HepG2 (cell line): ENCODE results near the gene SYNJ2. TPM values are rescaled to one million over a fixed set of nuclear protein-coding genes. Genes with fewer than 3 reads are reported as not detected.

ENCODE experiments used
- AKAP8 ChIP-seq: sonication (generic); formaldehyde crosslinking; IDR thresholded peaks from 2 replicates; pipeline ENCODE4 v1.5.1; 2020; ENCODE audit warnings: mild to moderate bottlenecking, missing genetic modification reagents
- GFI1 ChIP-seq: sonication (generic); formaldehyde crosslinking; IDR thresholded peaks from 2 replicates; pipeline ENCODE4 v1.5.0; 2020; ENCODE audit warnings: missing genetic modification reagents, mild to moderate bottlenecking, borderline replicate concordance
- HOXA3 ChIP-seq: sonication (generic); formaldehyde crosslinking; IDR thresholded peaks from 2 replicates; pipeline ENCODE4 v1.5.0; 2020; ENCODE audit warnings: missing genetic modification reagents
- IKZF5 ChIP-seq: IDR thresholded peaks from 2 replicates; pipeline ENCODE4 v1.6.1; 2018; ENCODE audit warnings: missing genetic modification reagents, mild to moderate bottlenecking, missing compliant biosample characterization
- NFE2L1 ChIP-seq: sonication (generic); formaldehyde crosslinking; IDR thresholded peaks from 2 replicates; pipeline ENCODE4 v1.4.0; 2020; ENCODE audit warnings: missing genetic modification reagents, mild to moderate bottlenecking, borderline replicate concordance
- RXRA ChIP-seq: sonication (generic); formaldehyde crosslinking; IDR thresholded peaks from 2 replicates; pipeline ENCODE4 v1.5.1; 2020; ENCODE audit warnings: missing genetic modification reagents
- SALL1 ChIP-seq: sonication (generic); formaldehyde crosslinking; IDR thresholded peaks from 2 replicates; pipeline ENCODE4 v1.8.0; 2022; ENCODE audit warnings: mild to moderate bottlenecking, missing genetic modification reagents
- SAP130 ChIP-seq: IDR thresholded peaks from 2 replicates; pipeline ENCODE4 v1.6.1; 2016; ENCODE audit warnings: low read depth
- SP1 ChIP-seq, 2 experiments: fragments of 450-650 bp in 1 of 2; sonication (generic) in 1 of 2; formaldehyde crosslinking in 1 of 2; IDR thresholded peaks; 2 replicates each; pipeline versions ENCODE4 v1.4.0 to v1.6.1; 2016 to 2020; ENCODE audit warnings: missing genetic modification reagents in 1 of 2
- TBX3 ChIP-seq: fragments of 450-650 bp; IDR thresholded peaks from 2 replicates; pipeline ENCODE4 v1.6.1; 2017; ENCODE audit warnings: antibody characterized with exemption, mild to moderate bottlenecking, inconsistent platforms, borderline replicate concordance
- ZBTB38 ChIP-seq: sonication (generic); formaldehyde crosslinking; IDR thresholded peaks from 2 replicates; pipeline ENCODE4 v1.5.1; 2020; ENCODE audit warnings: mild to moderate bottlenecking, missing genetic modification reagents
- ZNF3 ChIP-seq: IDR thresholded peaks from 2 replicates; pipeline ENCODE4 v1.7.0; 2017; ENCODE audit warnings: inconsistent platforms
- ZNF556 ChIP-seq: sonication (generic); formaldehyde crosslinking; IDR thresholded peaks from 2 replicates; pipeline ENCODE4 v1.4.0; 2020; ENCODE audit warnings: mild to moderate bottlenecking, missing genetic modification reagents, borderline replicate concordance
- ZNF703 ChIP-seq: sonication (generic); formaldehyde crosslinking; IDR thresholded peaks from 2 replicates; pipeline ENCODE4 v1.5.1; 2020; ENCODE audit warnings: missing genetic modification reagents, mild to moderate bottlenecking, moderate library complexity, borderline replicate concordance
- ZNF780A ChIP-seq: sonication (generic); formaldehyde crosslinking; IDR thresholded peaks from 2 replicates; pipeline ENCODE4 v1.8.0; 2022; ENCODE audit warnings: mild to moderate bottlenecking, missing genetic modification reagents, moderate library complexity
- ZNF816 ChIP-seq: sonication (generic); formaldehyde crosslinking; IDR thresholded peaks from 2 replicates; pipeline ENCODE4 v1.8.0; 2022; ENCODE audit warnings: missing genetic modification reagents, mild to moderate bottlenecking, borderline replicate concordance
- ZSCAN25 ChIP-seq: sonication (generic); formaldehyde crosslinking; IDR thresholded peaks from 2 replicates; pipeline ENCODE4 v1.8.0; 2022; ENCODE audit warnings: mild to moderate bottlenecking, missing genetic modification reagents
- polyA plus RNA-seq, 8 experiments: library from polyadenylated mRNA; depleted of rRNA in 3 of 8; stranded (reverse) in 7 of 8; unstranded in 1 of 8; fragments of >200 nt; fragmentation: Illumina TruSeq in 4 of 8; extraction: Trizol in 4 of 8; gene quantifications; 2 replicates each; pipeline versions ENCODE4 v1.2.1 to v1.2.3, GENCODE V29; 2011 to 2016; ENCODE audit warnings: low read depth in 4 of 8, missing spikeins in 1 of 8, mixed read lengths in 1 of 8; ENCODE audit not compliant: insufficient read depth in 1 of 8
- total RNA-seq, 5 experiments: library from RNA; depleted of rRNA; stranded (reverse); fragments of >200 nt; fragmentation: Illumina TruSeq; extraction: Trizol; gene quantifications; 2 replicates each; pipeline ENCODE4 v1.2.3, GENCODE V29; 2016; ENCODE audit warnings: low read depth in 1 of 5
- TF ChIP-seq, protein P1 (sequence below): sonication (generic); formaldehyde crosslinking; IDR thresholded peaks from 2 replicates; pipeline ENCODE4 v1.5.0; 2020; ENCODE audit warnings: missing genetic modification reagents
- TF ChIP-seq, protein P2 (sequence below): sonication (generic); formaldehyde crosslinking; IDR thresholded peaks from 2 replicates; pipeline ENCODE4 v1.4.0; 2020; ENCODE audit warnings: missing genetic modification reagents, low read depth, mild to moderate bottlenecking, borderline replicate concordance
- TF ChIP-seq, protein P3 (sequence below): sonication (generic); formaldehyde crosslinking; IDR thresholded peaks from 2 replicates; pipeline ENCODE4 v1.5.0; 2020; ENCODE audit warnings: mild to moderate bottlenecking, missing genetic modification reagents
- TF ChIP-seq, protein P4 (sequence below): sonication (generic); formaldehyde crosslinking; IDR thresholded peaks from 2 replicates; pipeline ENCODE4 v1.4.0; 2020; ENCODE audit warnings: missing genetic modification reagents

SYNJ2 gene
- total and polyA plus RNA-seq, 2 of the 13 experiments (the other 11 are each of a cell fraction or from before 2014, with no cell fraction given), result 39.1 to 57.6 TPM

GRCh38 chr6:157976345-157977175, 5.1 kb upstream of the SYNJ2 start (continued):
- TF ChIP-seq IKZF5 (0 out of 2 replicates have a peak, but pooled peaks have one; percentile 13), RXRA (CRISPR knock-in tag) (0 out of 2 replicates have a peak, but pooled peaks have one; percentile 11), ZNF556 (no peak), SALL1 (peak; percentile 33; the same call in 1 of the 2 replicates), SAP130 (CRISPR knock-in tag) (0 out of 2 replicates have a peak, but pooled peaks have one; percentile 33), ZNF703 (CRISPR knock-in tag) (no peak), ZNF780A (CRISPR knock-in tag) (no peak), ZNF3 (CRISPR knock-in tag) (no peak), HOXA3 (no peak), ZSCAN25 (no peak), ZBTB38 (0 out of 2 replicates have a peak, but pooled peaks have one; percentile 11), AKAP8 (CRISPR knock-in tag) (no peak), GFI1 (CRISPR knock-in tag) (peak; percentile 93), SP1 (IDR thresholded peaks at IDR 0.05) (no peak), SP1 (CRISPR knock-in tag; IDR thresholded peaks at IDR 0.05) (no peak), ZNF816 (CRISPR knock-in tag) (no peak), NFE2L1 (peak; percentile 23; the same call in 1 of the 2 replicates), TBX3 (no peak)
- TF ChIP-seq, protein P1, sequence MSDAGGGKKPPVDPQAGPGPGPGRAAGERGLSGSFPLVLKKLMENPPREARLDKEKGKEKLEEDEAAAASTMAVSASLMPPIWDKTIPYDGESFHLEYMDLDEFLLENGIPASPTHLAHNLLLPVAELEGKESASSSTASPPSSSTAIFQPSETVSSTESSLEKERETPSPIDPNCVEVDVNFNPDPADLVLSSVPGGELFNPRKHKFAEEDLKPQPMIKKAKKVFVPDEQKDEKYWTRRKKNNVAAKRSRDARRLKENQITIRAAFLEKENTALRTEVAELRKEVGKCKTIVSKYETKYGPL (CRISPR knock-in tag), result no peak
- TF ChIP-seq, protein P2, sequence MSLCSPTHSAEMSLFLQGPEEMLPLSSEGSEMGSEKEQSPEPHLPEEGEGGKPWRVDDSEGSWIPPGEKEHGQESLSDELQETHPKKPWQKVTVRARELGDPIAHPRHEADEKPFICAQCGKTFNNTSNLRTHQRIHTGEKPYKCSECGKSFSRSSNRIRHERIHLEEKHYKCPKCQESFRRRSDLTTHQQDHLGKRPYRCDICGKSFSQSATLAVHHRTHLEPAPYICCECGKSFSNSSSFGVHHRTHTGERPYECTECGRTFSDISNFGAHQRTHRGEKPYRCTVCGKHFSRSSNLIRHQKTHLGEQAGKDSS (CRISPR knock-in tag), result 0 out of 2 replicates have a peak, but pooled peaks have one; percentile 15
- TF ChIP-seq, protein P3, sequence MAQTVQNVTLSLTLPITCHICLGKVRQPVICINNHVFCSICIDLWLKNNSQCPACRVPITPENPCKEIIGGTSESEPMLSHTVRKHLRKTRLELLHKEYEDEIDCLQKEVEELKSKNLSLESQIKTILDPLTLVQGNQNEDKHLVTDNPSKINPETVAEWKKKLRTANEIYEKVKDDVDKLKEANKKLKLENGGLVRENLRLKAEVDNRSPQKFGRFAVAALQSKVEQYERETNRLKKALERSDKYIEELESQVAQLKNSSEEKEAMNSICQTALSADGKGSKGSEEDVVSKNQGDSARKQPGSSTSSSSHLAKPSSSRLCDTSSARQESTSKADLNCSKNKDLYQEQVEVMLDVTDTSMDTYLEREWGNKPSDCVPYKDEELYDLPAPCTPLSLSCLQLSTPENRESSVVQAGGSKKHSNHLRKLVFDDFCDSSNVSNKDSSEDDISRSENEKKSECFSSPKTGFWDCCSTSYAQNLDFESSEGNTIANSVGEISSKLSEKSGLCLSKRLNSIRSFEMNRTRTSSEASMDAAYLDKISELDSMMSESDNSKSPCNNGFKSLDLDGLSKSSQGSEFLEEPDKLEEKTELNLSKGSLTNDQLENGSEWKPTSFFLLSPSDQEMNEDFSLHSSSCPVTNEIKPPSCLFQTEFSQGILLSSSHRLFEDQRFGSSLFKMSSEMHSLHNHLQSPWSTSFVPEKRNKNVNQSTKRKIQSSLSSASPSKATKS (CRISPR knock-in tag), result no peak
- TF ChIP-seq, protein P4, sequence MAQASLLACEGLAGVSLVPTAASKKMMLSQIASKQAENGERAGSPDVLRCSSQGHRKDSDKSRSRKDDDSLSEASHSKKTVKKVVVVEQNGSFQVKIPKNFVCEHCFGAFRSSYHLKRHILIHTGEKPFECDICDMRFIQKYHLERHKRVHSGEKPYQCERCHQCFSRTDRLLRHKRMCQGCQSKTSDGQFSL, result no peak
